Measurements from ENCODE around the gene ZNF236. TPM values are rescaled to one million over a fixed set of nuclear protein-coding genes. Genes with fewer than 3 reads are reported as not detected.

ZNF236 gene
- total RNA-seq: 10.9 and 14.7 TPM in 2 replicates

DNA sequence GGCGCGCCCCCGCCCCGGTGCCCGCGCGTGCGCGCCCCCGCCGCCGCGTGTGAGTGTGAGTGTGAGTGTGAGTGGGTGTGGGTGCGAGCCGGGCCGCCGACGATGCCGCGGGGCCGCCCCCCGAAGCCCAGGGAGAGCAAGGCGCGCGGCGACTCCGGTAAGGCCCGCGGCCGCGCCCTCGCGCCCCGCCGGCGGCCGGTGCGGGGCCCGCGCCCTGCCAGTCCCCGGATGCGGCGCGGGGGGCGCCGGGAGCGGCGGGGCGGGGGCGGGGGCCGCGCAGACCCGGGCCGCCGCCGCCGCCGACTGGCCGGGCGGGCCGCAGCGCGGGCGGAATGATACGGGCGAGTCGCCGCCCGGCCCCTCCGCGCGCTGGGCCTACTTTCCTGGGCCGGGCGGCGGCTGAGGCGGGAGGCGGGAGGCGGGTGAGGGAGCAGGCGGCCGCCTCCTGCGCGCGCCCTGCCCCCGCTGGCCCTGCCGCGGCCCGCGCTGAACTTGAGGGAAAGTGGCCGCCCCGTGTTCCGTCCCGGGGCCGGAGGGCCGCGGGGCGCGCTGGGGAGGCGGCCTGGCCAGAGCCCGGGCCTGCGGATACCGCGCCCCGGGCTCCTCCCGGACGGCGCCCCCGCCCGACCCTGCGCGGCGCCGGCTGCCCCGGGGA is at the start of gene ZNF236:
TSS of gene ZNF236 (plus strand) at position 52 of the 655 bp plus-strand sequence. CDS start at position 103, 51 bp downstream.

Small RNA genes lying within 50 kb of the gene (small RNA-seq; reads per million reads assigned to genes)
- gene RF00017 (ENCODE audit: low replicate concordance) (not detected), gene RNU6-346P (ENCODE audit: low replicate concordance) (0.26 reads per million)

Measured in placental pericyte (primary cell).